ENCODE data around the gene PPP1R3E. TPM values are rescaled to one million over a fixed set of nuclear protein-coding genes. Genes with fewer than 3 reads are reported as not detected.
A peak's percentile ranks its signal among the peaks of the same experiment; 100 is the strongest.

The PPP1R3E gene
- total RNA-seq, 1 donor from 2014 or later = 11.5 TPM

- no peak for DNase-seq (ENCODE audit: low spot score)
- no peak for ATAC-seq
Measured at GRCh38 chr14:23252420-23253333, 50.0 kb downstream of the PPP1R3E start.

GRCh38 chr14:23252006-23252405 lies 50.7 kb downstream of the PPP1R3E start:
- ATAC-seq = no peak
- no peak for DNase-seq (ENCODE audit: low spot score)

- DNase-seq (ENCODE audit: low spot score) = no peak
- peak; percentile 80 for ATAC-seq
Measured at GRCh38 chr14:23249824-23250223, 52.8 kb downstream of the PPP1R3E start.

GRCh38 chr14:23248601-23249000 lies 54.1 kb downstream of the PPP1R3E start:
- ATAC-seq = no peak
- DNase-seq (ENCODE audit: low spot score) = no peak

Other genes with a start within 250 kb of the PPP1R3E start
- 0.43 TPM for gene CDH24, start 245.3 kb downstream of the PPP1R3E start, total RNA-seq
- gene ACIN1, start 207.7 kb downstream of the PPP1R3E start, total RNA-seq = 48.2 TPM
- 14.4 TPM for gene C14orf119, start 207.4 kb downstream of the PPP1R3E start, total RNA-seq
- not detected for gene CIROP, start 197.9 kb downstream of the PPP1R3E start, total RNA-seq
- not detected for gene CEBPE, start 183.6 kb downstream of the PPP1R3E start, total RNA-seq
- 6.7 TPM for gene SLC7A8, start 119.2 kb downstream of the PPP1R3E start, total RNA-seq
- not detected for gene RNF212B, start 64.9 kb downstream of the PPP1R3E start, total RNA-seq
- gene HOMEZ, start 16.7 kb downstream of the PPP1R3E start, total RNA-seq = 8.9 TPM
- gene BCL2L2, start 4.0 kb upstream of the PPP1R3E start, total RNA-seq = 14.0 TPM
- gene PABPN1, start 18.6 kb upstream of the PPP1R3E start, total RNA-seq = 86.9 TPM
- gene SLC22A17, start 50.0 kb upstream of the PPP1R3E start, total RNA-seq = 3.6 TPM
- 0.68 TPM for gene EFS, start 62.3 kb upstream of the PPP1R3E start, total RNA-seq
- not detected for gene IL25, start 70.0 kb upstream of the PPP1R3E start, total RNA-seq
- not detected for gene CMTM5, start 74.2 kb upstream of the PPP1R3E start, total RNA-seq
- gene MYH6, start 105.4 kb upstream of the PPP1R3E start, total RNA-seq = not detected
- not detected for gene MYH7, start 132.8 kb upstream of the PPP1R3E start, total RNA-seq
- 12.1 TPM for gene NGDN, start 166.8 kb upstream of the PPP1R3E start, total RNA-seq
- 0.81 TPM for gene ZFHX2, start 248.9 kb upstream of the PPP1R3E start, total RNA-seq

Data from left lobe of liver (tissue), 2 donors.